ENCODE results near the gene PARD3.

- TF ChIP-seq EZH2 (IDR thresholded peaks at IDR 0.05; ENCODE audit: insufficient read depth, poor library complexity, severe bottlenecking) (no peak), EZH2phosphoT487 (IDR thresholded peaks at IDR 0.05; ENCODE audit: insufficient read depth, low read depth) (no peak)
These were observed 601.3 kb downstream of the PARD3 start for GRCh38 chr10:34213805-34214197.
